NCI-H2171 treated with DMSO at 0.1 percent for 48 hours (cell line): ENCODE measurements around the gene LHFPL6.

Experiments
- DNase-seq: peaks from one replicate; lab custom pipeline; 2025; lab: John Stamatoyannopoulos, UW

The LHFPL6 gene

DNA sequence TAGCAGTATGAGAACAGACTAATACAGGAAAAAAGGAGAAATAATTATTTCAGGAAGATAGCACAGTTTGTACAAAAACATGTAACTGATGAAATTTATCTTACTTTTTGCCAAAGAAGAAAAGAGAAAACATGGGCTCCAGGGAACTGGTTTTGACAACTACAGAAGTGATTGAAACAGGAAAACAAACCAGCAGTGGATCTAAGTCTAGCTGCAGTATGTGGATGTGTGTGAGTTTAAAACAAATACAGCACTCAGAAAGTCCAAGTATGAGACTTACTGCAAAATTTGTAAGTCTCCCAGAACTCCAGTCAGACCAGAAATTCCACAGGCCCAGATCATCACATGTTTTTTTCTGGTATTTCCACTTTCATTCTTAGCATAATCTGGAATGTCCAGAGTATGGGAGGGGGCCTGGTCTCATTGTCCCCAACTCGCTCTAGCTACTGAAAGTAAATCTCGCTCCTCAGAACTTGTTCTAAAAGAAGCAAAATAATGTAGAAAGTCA lies 305.3 kb downstream of the LHFPL6 start:
- DNase-seq = no peak

- no peak for DNase-seq
Measured at GRCh38 chr13:39297023-39297422, 306.0 kb downstream of the LHFPL6 start.

- DNase-seq = no peak
Measured at GRCh38 chr13:39296193-39296592, 306.8 kb downstream of the LHFPL6 start.
